HL-60 (cell line): ENCODE results near the gene CHRNB1.

Source experiments
- DNase-seq, 2 experiments: peaks; one replicate each; pipeline ENCODE4 v3.0.0-alpha.2; 2010 to 2020; ENCODE audit warnings: low read depth in 1 of 2, low spot score in 1 of 2
- H3K27ac ChIP-seq: fragments of 250-450 bp; sonication (Bioruptor Pico); replicated peaks from 2 replicates; pipeline ENCODE4 v1.5.1; 2020; ENCODE audit warnings: mild to moderate bottlenecking, moderate library complexity
- H3K27me3 ChIP-seq: fragments of 250-450 bp; sonication (Bioruptor Pico); 2 replicates; pipeline ENCODE4 v1.5.1; 2021; ENCODE audit warnings: mild to moderate bottlenecking, moderate library complexity; ENCODE audit not compliant: insufficient read depth, poor library complexity, severe bottlenecking
- H3K4me3 ChIP-seq: replicated peaks from 2 replicates; pipeline ENCODE4 v1.5.1; 2011; ENCODE audit warnings: mild to moderate bottlenecking, control low read depth, low read length; ENCODE audit not compliant: insufficient read depth
- CTCF ChIP-seq: IDR thresholded peaks from one replicate; pipeline ENCODE4 v1.5.1; 2011; ENCODE audit warnings: low read length, control low read depth, inconsistent platforms; ENCODE audit not compliant: insufficient read depth
- GABPA ChIP-seq: IDR thresholded peaks from 2 replicates; pipeline ENCODE4 v1.6.1; 2012; ENCODE audit warnings: low read depth
- POLR2AphosphoS5 ChIP-seq: IDR thresholded peaks from 2 replicates; pipeline ENCODE4 v1.6.1; 2012; ENCODE audit warnings: low read depth
- REST ChIP-seq: IDR thresholded peaks from 2 replicates; pipeline ENCODE4 v1.6.1; 2012; ENCODE audit warnings: low read depth; ENCODE audit not compliant: insufficient replicate concordance
- SPI1 ChIP-seq: IDR thresholded peaks from 2 replicates; pipeline ENCODE4 v1.6.1; 2012; ENCODE audit warnings: low read depth, mild to moderate bottlenecking, borderline replicate concordance

Gene CHRNB1

GRCh38 chr17:7448461-7448860, 3.6 kb downstream of the CHRNB1 start:
- TF ChIP-seq POLR2AphosphoS5: no peak
- TF ChIP-seq SPI1: no peak
- TF ChIP-seq CTCF: no peak
- TF ChIP-seq REST: no peak
- TF ChIP-seq GABPA: no peak
- Histone ChIP-seq H3K27me3 (no peaks in the 10 kb centered on the region), H3K4me3 (no peak overlapping the region), H3K27ac (no peak overlapping the region)
- no peak for DNase-seq

- no peak overlapping the region for H3K27ac ChIP-seq
- no peak for DNase-seq
- no peak overlapping the region for H3K4me3 ChIP-seq
- no peaks in the 10 kb centered on the region for H3K27me3 ChIP-seq
- TF ChIP-seq SPI1 (no peak), REST (no peak), POLR2AphosphoS5 (no peak), GABPA (no peak), CTCF (no peak)
These were observed 15.2 kb downstream of the CHRNB1 start for GRCh38 chr17:7459961-7460545.

- TF ChIP-seq REST (no peak), CTCF (no peak), SPI1 (no peak), GABPA (no peak), POLR2AphosphoS5 (no peak)
- no peaks in the 10 kb centered on the region for H3K27me3 ChIP-seq
- DNase-seq: no peak
- no peak overlapping the region for H3K27ac ChIP-seq
- no peak overlapping the region for H3K4me3 ChIP-seq
These were observed 16.2 kb downstream of the CHRNB1 start for GRCh38 chr17:7460850-7461660.
